Kasumi-1 (cell line): ENCODE data around the gene ADD3.
"Not testable (repeated sequence)": the region's sequence is repeated elsewhere in the genome, so short reads cannot be mapped to it uniquely, and the experiment has no call there.

Source experiments
- DNase-seq, 2 experiments: peaks; one replicate each; lab custom pipeline; 2025; lab: John Stamatoyannopoulos, UW

The ADD3 gene

DNA sequence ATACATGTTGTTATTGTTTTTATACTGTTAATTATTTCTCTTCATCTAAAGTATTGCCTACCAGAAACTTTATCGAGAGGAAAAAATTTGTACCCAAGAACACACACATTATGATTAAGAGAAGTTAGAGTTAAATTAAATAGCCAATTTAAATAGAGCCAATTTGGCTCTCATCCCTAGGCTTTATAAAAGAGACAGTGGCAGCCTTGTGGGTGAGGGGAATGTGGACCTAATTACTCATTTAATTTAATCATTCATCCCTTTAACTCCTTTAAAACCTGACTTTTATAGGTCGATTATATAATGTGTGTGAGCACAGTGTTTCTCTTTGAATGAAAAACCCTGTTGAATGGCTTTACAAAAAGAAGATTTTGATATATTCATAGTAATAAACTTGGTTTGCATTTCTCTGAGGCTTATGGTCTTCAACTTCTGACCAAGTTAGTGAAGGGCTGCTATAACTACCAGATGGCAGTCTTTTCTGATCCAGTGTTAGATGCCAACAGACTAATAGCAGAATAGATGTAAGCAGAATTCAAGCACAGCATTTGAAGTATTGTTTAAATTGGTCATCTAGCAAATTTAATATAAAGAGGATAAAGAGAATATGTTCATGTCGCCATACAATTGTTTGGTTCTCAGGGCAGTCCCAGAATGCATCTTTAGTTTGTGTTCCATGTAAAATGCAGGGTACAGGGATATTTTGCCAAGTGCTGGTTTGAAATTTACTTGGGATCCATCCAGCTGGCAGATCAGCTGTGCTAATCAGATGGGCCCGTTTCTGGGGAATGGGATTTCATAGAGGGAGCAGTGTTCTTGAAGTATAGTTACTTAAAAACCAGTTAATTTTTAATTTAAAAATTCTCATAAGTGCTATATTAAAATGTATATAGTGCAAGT is 25.3 kb downstream of the ADD3 start:
- DNase-seq, result no peak

DNA sequence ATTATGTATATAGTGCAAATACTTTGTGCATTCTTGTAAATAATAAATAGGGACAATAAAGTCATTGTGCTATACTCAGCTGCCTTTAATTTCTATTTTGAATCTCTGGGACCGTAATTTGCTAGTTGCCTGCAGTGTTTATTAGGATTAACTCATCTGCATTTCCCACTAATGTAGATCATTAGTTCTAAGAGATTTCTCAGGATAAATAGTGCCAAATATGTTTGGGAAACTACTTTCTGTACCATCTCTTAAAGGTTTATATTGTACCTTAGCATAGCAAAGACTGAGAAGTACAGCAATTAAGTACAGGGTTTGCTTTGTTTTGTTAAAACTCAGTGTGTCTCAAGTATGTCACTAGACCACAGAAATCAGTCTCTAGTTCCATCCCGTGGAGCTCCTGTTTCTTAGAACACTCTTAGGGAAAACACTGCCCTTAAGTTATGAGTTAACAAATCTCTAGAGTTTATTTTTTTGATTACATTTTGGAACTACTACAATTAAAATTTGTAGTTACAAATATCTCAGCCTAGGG is 26.0 kb downstream of the ADD3 start:
- DNase-seq, result no peak

- no peak for DNase-seq
Measured at GRCh38 chr10:110034596-110034995, 26.8 kb downstream of the ADD3 start.

DNA sequence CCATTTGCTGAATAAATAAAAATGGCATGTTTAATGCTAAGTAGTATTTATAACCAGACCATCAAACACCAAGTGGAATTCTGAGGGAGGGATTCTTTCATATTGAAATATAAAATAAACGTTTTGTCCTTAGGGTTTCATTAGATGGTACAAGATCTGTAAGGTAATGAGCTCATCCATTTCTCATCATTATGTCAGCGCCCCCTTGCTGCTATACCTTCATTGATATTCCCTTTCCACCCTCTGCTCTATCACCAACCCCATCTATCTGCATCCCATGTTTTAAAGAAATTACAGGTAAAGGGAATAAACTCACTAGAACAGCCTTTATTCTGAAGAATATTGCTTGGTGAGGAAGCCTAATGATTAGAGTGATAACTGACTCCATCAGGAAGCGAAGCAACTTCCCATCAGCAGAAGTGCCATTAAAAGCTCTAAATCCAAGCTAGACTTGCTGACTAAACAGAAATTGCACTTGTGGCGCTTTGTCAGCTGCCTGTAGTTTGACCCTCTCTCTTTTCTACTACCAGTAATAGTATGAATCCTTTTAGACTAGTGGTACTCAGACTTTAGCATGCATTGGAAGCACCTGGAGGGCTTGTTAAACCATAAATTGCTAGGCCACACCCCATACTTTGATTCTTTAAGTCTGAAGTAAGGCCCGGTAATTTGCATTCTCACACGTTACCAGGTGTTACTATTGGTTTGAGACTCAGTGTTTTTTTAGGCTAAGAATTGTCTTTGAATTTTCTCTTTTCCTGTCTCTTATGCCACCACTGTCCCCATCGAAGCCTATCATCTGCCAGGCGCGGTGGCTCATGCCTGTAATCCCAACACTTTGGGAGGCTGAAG is 27.5 kb downstream of the ADD3 start:
- no peak for DNase-seq

GRCh38 chr10:110036640-110037039 is 28.9 kb downstream of the ADD3 start:
- no peak for DNase-seq

DNA sequence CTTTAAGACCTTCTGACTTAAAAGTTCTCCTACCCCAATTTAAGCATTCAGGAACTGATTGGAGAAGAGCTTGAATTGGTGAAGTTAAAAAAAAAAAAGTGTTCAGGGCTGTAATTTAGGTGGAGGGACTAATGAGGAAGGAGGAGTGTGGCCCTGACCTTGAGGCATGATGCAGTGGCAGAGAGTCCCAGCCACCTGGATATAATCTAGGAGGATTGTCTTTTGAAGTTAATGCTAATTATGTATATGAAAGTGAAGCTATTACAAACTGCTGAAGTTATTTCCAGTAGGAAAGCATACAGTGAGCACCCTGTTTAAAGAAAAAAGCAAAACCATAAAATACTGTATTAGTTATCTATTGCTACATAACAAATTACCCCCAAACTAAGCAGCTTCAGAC is 31.5 kb downstream of the ADD3 start:
- no peak for DNase-seq

DNA sequence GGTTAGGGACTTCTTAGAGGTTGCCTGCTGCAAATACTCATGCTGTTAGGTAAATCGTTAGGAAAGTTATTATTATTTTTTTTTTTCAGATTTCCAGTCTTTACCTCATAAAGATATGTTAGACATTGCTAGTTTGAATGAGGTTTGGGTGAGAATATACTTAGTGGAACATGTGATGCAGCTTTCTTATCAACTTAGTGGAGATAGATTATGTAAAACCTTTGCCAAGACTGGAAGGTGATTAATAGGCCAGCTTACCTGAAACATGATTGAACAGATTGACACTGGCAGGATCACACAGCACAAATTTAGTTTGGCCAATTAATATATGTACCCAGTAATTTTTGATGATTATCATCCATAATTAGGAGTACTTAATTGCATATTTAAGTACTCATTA is 32.3 kb downstream of the ADD3 start:
- DNase-seq, result no peak

DNA sequence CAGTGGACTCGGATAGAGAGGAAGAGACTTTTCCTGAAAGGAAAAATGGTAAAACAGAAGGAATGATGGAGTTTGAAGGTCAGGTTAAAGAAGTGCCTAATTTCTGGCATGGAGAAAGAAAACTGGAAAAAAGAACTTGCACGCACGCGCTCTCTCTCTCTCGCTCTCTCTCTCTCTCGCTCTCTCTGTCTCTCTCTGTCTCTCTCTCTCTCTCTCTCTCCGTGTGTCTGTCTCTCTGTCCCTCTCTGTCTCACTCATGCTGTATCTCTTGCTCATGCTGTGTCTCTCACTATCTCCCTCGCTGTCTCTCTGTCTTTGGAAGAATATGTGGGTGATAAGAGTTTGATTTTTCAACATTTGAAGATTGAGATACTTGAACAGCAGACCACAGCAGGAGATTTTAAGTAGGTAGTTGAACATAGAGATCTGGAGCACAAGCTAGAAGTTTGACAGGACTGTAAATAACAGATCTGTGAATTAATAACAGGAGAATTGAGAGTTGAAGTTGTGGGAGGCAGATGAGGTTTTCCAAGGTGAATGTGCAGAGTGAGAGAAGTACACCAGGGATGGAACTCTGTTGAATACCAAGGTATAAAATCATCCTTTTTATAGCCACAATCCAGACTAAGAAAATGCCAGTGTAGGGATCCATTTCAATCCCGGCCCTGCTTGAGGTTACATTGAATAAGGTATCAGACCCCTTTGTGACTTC is 33.1 kb downstream of the ADD3 start:
- DNase-seq, result no peak

- no peak for DNase-seq
Measured at GRCh38 chr10:110041479-110041829, 33.7 kb downstream of the ADD3 start.

DNA sequence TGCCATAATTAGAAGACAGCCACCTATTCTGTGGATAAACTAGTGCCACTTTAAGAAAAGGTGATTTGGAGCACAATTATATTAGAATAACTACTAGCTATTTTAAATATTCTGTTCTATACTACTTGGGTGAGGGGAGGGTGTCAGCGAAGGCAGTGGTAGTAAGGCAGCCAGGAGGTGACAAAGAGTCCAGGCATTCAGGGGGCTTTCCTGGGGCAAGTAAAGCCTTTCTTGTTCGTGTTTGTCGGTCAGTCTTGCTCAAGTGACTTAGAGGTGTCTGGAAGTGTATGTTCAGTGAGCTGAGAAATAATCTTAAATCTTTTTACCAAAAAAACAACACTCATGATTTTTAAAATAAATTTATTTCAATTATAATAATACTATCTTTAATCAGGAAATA is 34.4 kb downstream of the ADD3 start:
- no peak for DNase-seq

- DNase-seq, result no peak
Measured at GRCh38 chr10:110042891-110043290, 35.1 kb downstream of the ADD3 start.

GRCh38 chr10:110044681-110045080 is 36.9 kb downstream of the ADD3 start:
- no peak for DNase-seq

GRCh38 chr10:110045772-110046171 is 38.0 kb downstream of the ADD3 start:
- DNase-seq, result no peak

DNA sequence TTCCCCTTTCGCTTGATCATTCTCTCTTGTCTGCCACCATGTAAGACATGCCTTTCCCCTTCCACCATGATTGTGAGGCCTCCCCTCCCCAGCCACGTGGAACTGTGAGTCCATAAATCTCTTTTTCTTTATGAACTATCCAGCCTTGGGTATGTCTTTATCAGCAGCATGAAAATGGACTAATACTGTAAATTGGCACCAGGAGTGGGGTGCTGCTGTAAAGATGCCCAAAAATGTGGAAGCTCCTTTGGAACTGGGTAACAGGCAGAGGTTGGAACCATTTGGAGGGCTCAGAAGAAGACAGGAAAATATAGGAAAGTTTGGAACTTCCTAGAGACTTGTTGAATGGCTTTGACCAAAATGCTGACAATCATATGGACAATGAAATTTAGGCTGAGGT is 40.4 kb downstream of the ADD3 start:
- not testable (repeated sequence) for DNase-seq

GRCh38 chr10:110048781-110049180 is 41.0 kb downstream of the ADD3 start:
- DNase-seq, result no peak

DNA sequence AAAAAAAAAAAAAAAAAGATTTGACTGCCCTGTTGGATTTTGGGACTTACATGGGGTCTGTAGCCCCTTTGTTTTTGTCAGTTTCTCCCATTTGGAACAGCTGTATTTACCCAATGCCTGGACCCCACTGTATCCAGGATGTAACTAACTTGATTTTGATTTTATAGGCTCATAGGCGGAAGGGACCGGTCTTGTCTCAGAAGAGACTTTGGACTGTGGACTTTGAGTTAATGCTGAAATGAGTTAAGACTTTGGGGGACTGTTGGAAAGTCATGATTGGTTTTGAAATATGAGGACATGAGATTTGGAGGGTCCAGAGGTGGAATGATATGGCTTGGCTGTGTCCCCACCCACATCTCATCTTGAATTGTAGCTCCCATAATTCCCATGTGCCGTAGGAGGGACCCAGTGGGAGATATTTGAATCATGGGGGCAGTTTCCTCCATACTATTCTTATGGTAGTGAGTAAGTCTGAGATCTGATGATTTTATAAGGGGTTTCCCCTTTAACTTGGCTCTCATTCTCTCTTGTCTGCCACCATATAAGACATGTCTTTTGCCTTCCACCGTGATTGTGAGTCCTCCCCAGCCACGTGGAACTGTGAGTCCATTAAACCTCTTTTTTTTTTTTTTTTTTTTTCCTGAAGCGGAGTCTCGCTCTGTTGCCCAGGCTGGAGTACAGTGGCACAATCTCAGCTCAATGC is 42.3 kb downstream of the ADD3 start:
- DNase-seq, result not testable (repeated sequence)

GRCh38 chr10:110051487-110051886 is 43.7 kb downstream of the ADD3 start:
- DNase-seq, result no peak

- DNase-seq, result no peak
Measured at GRCh38 chr10:110052916-110053315, 45.1 kb downstream of the ADD3 start.

GRCh38 chr10:110056822-110057221 is 49.0 kb downstream of the ADD3 start:
- no peak for DNase-seq

GRCh38 chr10:110057456-110057855 is 49.7 kb downstream of the ADD3 start:
- no peak for DNase-seq

GRCh38 chr10:110058212-110058611 is 50.4 kb downstream of the ADD3 start:
- DNase-seq, result no peak

- DNase-seq, result peak; percentile 49 to 56
Measured at GRCh38 chr10:110059925-110060324, 52.1 kb downstream of the ADD3 start.
